CD4-positive, CD25-positive, alpha-beta regulatory T cell (primary cell): ENCODE measurements around the gene CLCA2. TPM values are rescaled to one million over a fixed set of nuclear protein-coding genes. Genes with fewer than 3 reads are reported as not detected.
"Not testable (repeated sequence)": the region's sequence is repeated elsewhere in the genome, so short reads cannot be mapped to it uniquely, and the experiment has no call there.

Experiments used
- ATAC-seq, 2 donors: fragments of 150-1000 bp; cut with Tn5 transposase; one replicate each; pipeline ENCODE4 v1.10.0; 2021; ENCODE audit warnings: low read depth in 2 of 2, moderate number of reproducible peaks in 2 of 2, moderate library complexity in 1 of 2
- DNase-seq, 3 donors: peaks; one replicate each; pipeline versions ENCODE4 v3.0.0 to v3.0.0-alpha.2; 2012 to 2022; ENCODE audit warnings: mixed read lengths in 1 of 3
- H3K27ac ChIP-seq: one replicate; pipeline ENCODE4 v1.7.0; 2013; ENCODE audit warnings: mild to moderate bottlenecking, low read length; ENCODE audit not compliant: insufficient read depth, poor library complexity, severe bottlenecking
- H3K27me3 ChIP-seq: one replicate; pipeline ENCODE4 v1.7.0; 2013; ENCODE audit warnings: low read length; ENCODE audit not compliant: control insufficient read depth, insufficient read depth
- H3K36me3 ChIP-seq: one replicate; pipeline ENCODE4 v1.7.0; 2013; ENCODE audit warnings: mild to moderate bottlenecking, low read length, moderate library complexity; ENCODE audit not compliant: control insufficient read depth, insufficient read depth
- H3K4me1 ChIP-seq: 2 replicates; pipeline ENCODE4 v1.7.0; 2013; ENCODE audit warnings: mild to moderate bottlenecking, low read length; ENCODE audit not compliant: insufficient read depth, control insufficient read depth, poor library complexity, severe bottlenecking
- H3K4me3 ChIP-seq: one replicate; pipeline ENCODE4 v1.7.0; 2013; ENCODE audit warnings: low read depth, mild to moderate bottlenecking, low read length, moderate library complexity
- H3K9me3 ChIP-seq, 2 experiments: 1 replicate in 1 of 2; 2 replicates in 1 of 2; pipeline ENCODE4 v1.7.0; 2013; ENCODE audit warnings: low read length in 2 of 2, mild to moderate bottlenecking in 1 of 2, moderate library complexity in 1 of 2; ENCODE audit not compliant: control insufficient read depth in 2 of 2
- H3K27ac Mint-ChIP-seq, 3 donors: one replicate each; pipeline ENCODE4 v1.8.0; 2020 to 2022; ENCODE audit warnings: mild to moderate bottlenecking in 3 of 3, mixed read lengths in 3 of 3, moderate library complexity in 2 of 3
- H3K27me3 Mint-ChIP-seq: one replicate; pipeline ENCODE4 v1.8.0; 2022; ENCODE audit warnings: mild to moderate bottlenecking, mixed read lengths
- H3K36me3 Mint-ChIP-seq: one replicate; pipeline ENCODE4 v1.8.0; 2020; ENCODE audit warnings: mixed read lengths
- H3K4me1 Mint-ChIP-seq, 4 donors: one replicate each; pipeline ENCODE4 v1.8.0; 2020 to 2022; ENCODE audit warnings: mixed read lengths in 4 of 4, mild to moderate bottlenecking in 1 of 4
- H3K4me3 Mint-ChIP-seq, 4 donors: one replicate each; pipeline ENCODE4 v1.8.0; 2020 to 2022; ENCODE audit warnings: mild to moderate bottlenecking in 4 of 4, mixed read lengths in 4 of 4, moderate library complexity in 3 of 4
- H3K9me3 Mint-ChIP-seq, 7 donors: one replicate each; pipeline ENCODE4 v1.8.0; 2020 to 2022; ENCODE audit warnings: mixed read lengths in 7 of 7, mild to moderate bottlenecking in 3 of 7, moderate library complexity in 2 of 7
- polyA plus RNA-seq, 4 donors: library from polyadenylated mRNA; unstranded; fragments of 300-500 nt; fragmentation: Illumina TruSeq; gene quantifications; one replicate each; pipeline ENCODE4 v1.2.3, GENCODE V29; 2021
- total RNA-seq: library from RNA; stranded (reverse); gene quantifications from one replicate; pipeline ENCODE4 v1.2.3, GENCODE V29; 2022

The CLCA2 gene
- total and polyA plus RNA-seq, 5 donors from 2014 or later: not detected

- no peaks in the 10 kb centered on the region for H3K9me3 ChIP-seq
- Mint-ChIP-seq H3K27me3 (peaks cover 7% of the 10 kb centered on the region), H3K4me3 (no peak overlapping the region)
These were observed 74.3 kb downstream of the CLCA2 start for GRCh38 chr1:86498281-86498680.

DNA sequence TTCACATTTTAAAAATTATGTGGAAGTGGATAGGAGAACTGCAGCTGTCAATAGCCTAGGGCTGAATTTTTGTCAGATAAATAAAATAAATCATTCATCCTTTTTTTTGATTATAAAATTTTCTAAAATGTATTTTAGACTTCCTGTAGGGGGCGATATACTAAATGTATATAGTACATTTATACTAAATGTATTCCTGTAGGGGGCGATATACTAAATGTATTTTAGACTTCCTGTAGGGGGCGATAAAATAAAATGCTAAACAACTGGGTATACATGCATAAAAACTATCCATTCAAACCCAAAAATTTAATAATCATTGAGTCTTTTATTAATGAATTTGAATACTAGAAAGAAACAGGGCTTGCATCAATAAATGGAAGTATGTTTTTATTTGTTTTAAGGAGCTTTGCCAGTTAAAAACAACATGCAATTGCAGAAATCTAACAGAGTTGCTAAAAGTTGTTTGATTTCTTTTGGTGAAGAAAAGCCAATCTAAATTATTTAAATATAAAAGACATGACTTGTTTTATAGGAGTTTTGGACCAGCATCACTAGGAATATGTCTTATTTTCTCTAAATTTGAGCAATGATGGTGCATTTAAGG is 76.1 kb downstream of the CLCA2 start:
- H3K4me1 ChIP-seq: no peaks in the 10 kb centered on the region
- H3K27ac ChIP-seq: no peak overlapping the region
- Mint-ChIP-seq H3K4me1 (peaks cover 0 to 19% (median 3%) of the 10 kb centered on the region in 4 donors), H3K36me3 (no peaks in the 10 kb centered on the region), H3K9me3 (peaks cover 0 to 2% (median 0%) of the 10 kb centered on the region in 7 donors), H3K27ac (peak overlapping the region in 1 of 3 donors; percentile 67), H3K4me3 (no peak overlapping the region), H3K27me3 (peaks cover 11% of the 10 kb centered on the region)
- H3K27me3 ChIP-seq: peaks cover 7% of the 10 kb centered on the region
- H3K9me3 ChIP-seq: no peaks in the 10 kb centered on the region
- no peaks in the 10 kb centered on the region for H3K36me3 ChIP-seq
- H3K4me3 ChIP-seq: no peak overlapping the region
- DNase-seq (peak in 2 of 3 donors; percentile 43 to 77), ATAC-seq (peak; percentile 66 to 71)

More at GRCh38 chr1:86498281-86498680, 74.3 kb downstream of the CLCA2 start:
- DNase-seq (no peak), ATAC-seq (no peak)
- Histone ChIP-seq H3K4me3 (no peak overlapping the region), H3K27ac (no peak overlapping the region), H3K4me1 (no peaks in the 10 kb centered on the region), H3K36me3 (no peaks in the 10 kb centered on the region), H3K27me3 (peaks cover 7% of the 10 kb centered on the region)
- Mint-ChIP-seq H3K36me3 (no peaks in the 10 kb centered on the region), H3K27ac (no peak overlapping the region), H3K4me1 (peaks cover 0 to 11% (median 3%) of the 10 kb centered on the region in 4 donors), H3K9me3 (peaks cover 0 to 2% (median 0%) of the 10 kb centered on the region in 7 donors)

DNA sequence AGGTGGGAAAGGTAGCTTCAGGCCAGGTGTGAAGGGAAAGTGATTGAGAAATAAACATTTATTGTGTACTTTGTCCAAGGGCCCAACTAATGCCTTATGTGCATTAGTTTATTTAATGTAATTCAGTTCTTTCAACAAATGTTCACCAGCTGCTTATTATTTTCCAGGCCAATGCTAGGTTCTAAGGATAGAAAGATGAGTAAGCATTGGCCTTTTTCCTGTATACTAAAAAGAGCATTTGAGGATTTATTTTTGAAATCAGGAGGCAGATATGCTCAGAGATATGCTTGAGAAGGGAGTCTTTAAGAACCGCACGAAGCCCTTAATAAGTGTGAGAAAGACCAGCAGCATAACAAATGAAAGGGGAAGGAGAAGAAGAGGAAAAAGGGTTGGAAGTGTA is 76.7 kb downstream of the CLCA2 start:
- H3K36me3 ChIP-seq: no peaks in the 10 kb centered on the region
- DNase-seq (no peak), ATAC-seq (no peak)
- Mint-ChIP-seq H3K4me3 (no peak overlapping the region), H3K27ac (peak overlapping the region in 1 of 3 donors; percentile 45), H3K36me3 (no peaks in the 10 kb centered on the region), H3K4me1 (peaks cover 0 to 19% (median 3%) of the 10 kb centered on the region in 4 donors), H3K9me3 (peaks cover 0 to 2% (median 0%) of the 10 kb centered on the region in 7 donors), H3K27me3 (peaks cover 17% of the 10 kb centered on the region)
- peaks cover 4% of the 10 kb centered on the region for H3K27me3 ChIP-seq
- H3K27ac ChIP-seq: no peak overlapping the region
- no peaks in the 10 kb centered on the region for H3K4me1 ChIP-seq
- H3K9me3 ChIP-seq: no peaks in the 10 kb centered on the region
- no peak overlapping the region for H3K4me3 ChIP-seq

GRCh38 chr1:86502125-86502646 is 78.2 kb downstream of the CLCA2 start:
- DNase-seq (peak; percentile 16 to 69 (median 57)), ATAC-seq (peak; percentile 54 to 67)
- H3K9me3 Mint-ChIP-seq, H3K36me3 Mint-ChIP-seq, H3K36me3 ChIP-seq, H3K27me3 ChIP-seq, H3K4me1 ChIP-seq, H3K9me3 ChIP-seq, H3K27ac ChIP-seq: not testable (repeated sequence)
- H3K4me1 Mint-ChIP-seq: peaks cover 0 to 19% (median 3%) of the 10 kb centered on the region in 4 donors
- H3K4me3 Mint-ChIP-seq: peak overlapping the region in 2 of 4 donors; percentile 79 to 90
- peak overlapping the region; percentile 60 for H3K4me3 ChIP-seq
- peaks cover 23% of the 10 kb centered on the region for H3K27me3 Mint-ChIP-seq
- peak overlapping the region in 2 of 3 donors; percentile 62 to 79 for H3K27ac Mint-ChIP-seq

DNA sequence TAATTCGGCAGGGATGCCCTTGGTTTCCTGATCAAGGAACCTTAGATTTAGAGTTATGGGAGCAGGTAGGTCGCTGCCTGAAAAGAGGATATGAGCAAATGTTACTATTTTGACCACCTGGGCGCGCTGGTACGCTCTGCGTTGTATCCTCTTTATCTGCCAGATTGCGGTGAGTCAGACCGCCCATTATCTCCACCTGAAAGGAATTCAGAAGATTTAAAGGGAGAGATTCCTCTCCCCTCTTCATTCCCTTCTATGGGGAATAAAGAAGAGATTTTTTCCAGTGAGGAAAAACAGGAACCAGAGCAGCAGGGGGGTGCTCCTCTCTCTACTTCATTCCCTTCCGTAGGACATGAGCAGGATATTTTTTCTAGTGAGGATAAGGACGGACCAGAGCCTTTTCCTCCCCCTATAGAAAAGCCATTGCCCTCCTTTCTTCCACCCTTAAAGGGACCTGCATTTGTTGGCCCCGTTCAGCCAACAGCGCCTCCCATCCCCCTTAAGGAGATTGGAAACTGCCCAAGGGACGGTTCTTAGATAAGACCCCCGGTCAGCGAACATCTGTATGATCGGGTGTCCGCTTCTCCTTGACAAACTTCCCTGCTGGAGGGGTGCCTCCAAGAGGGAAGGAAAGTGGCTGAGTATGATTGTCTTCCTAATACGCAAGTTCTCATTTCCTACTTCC is 78.9 kb downstream of the CLCA2 start:
- DNase-seq: peak in 1 of 3 donors; percentile 12
- Histone ChIP-seq H3K36me3 (no peaks in the 10 kb centered on the region), H3K4me3 (peak overlapping the region; percentile 60), H3K9me3 (no peaks in the 10 kb centered on the region), H3K4me1 (no peaks in the 10 kb centered on the region), H3K27me3 (peaks cover 4% of the 10 kb centered on the region), H3K27ac (no peak overlapping the region)
- Mint-ChIP-seq H3K9me3 (peaks cover 0 to 1% (median 0%) of the 10 kb centered on the region in 7 donors), H3K4me3 (peak overlapping the region in 2 of 4 donors; percentile 79 to 90), H3K4me1 (peaks cover 0 to 19% (median 3%) of the 10 kb centered on the region in 4 donors), H3K27me3 (peaks cover 23% of the 10 kb centered on the region), H3K27ac (peak overlapping the region in 1 of 3 donors; percentile 79), H3K36me3 (no peaks in the 10 kb centered on the region)
- ATAC-seq: no peak

GRCh38 chr1:86503406-86504136 is 79.6 kb downstream of the CLCA2 start:
- H3K4me3 ChIP-seq: no peak overlapping the region
- peaks cover 23% of the 10 kb centered on the region for H3K27me3 Mint-ChIP-seq
- no peaks in the 10 kb centered on the region for H3K36me3 Mint-ChIP-seq
- DNase-seq (no peak), ATAC-seq (no peak)
- peak overlapping the region in 2 of 4 donors; percentile 39 to 90 for H3K4me3 Mint-ChIP-seq
- peaks cover 0 to 19% (median 3%) of the 10 kb centered on the region in 4 donors for H3K4me1 Mint-ChIP-seq
- no peak overlapping the region for H3K27ac Mint-ChIP-seq
- no peaks in the 10 kb centered on the region for H3K36me3 ChIP-seq
- H3K4me1 ChIP-seq: no peaks in the 10 kb centered on the region
- peaks cover 4% of the 10 kb centered on the region for H3K27me3 ChIP-seq
- no peak overlapping the region for H3K27ac ChIP-seq
- H3K9me3 ChIP-seq: no peaks in the 10 kb centered on the region
- peaks cover 0 to 3% (median 0%) of the 10 kb centered on the region in 7 donors for H3K9me3 Mint-ChIP-seq

- no peaks in the 10 kb centered on the region for H3K36me3 ChIP-seq
- H3K4me1 Mint-ChIP-seq: peaks cover 0 to 19% (median 3%) of the 10 kb centered on the region in 4 donors
- ATAC-seq: no peak
- H3K4me1 ChIP-seq: no peaks in the 10 kb centered on the region
- peaks cover 23% of the 10 kb centered on the region for H3K27me3 Mint-ChIP-seq
- H3K27ac Mint-ChIP-seq: no peak overlapping the region
- H3K9me3 ChIP-seq: no peaks in the 10 kb centered on the region
- DNase-seq: no peak
- H3K36me3 Mint-ChIP-seq: no peaks in the 10 kb centered on the region
- H3K4me3 Mint-ChIP-seq: peak overlapping the region in 2 of 4 donors; percentile 39 to 90
- no peak overlapping the region for H3K4me3 ChIP-seq
- no peak overlapping the region for H3K27ac ChIP-seq
- H3K27me3 ChIP-seq: peaks cover 4% of the 10 kb centered on the region
- H3K9me3 Mint-ChIP-seq: peaks cover 0 to 3% (median 0%) of the 10 kb centered on the region in 7 donors
These were observed 80.1 kb downstream of the CLCA2 start for GRCh38 chr1:86504137-86504479.
